Measurements from ENCODE around the gene FAM53B.

DNA sequence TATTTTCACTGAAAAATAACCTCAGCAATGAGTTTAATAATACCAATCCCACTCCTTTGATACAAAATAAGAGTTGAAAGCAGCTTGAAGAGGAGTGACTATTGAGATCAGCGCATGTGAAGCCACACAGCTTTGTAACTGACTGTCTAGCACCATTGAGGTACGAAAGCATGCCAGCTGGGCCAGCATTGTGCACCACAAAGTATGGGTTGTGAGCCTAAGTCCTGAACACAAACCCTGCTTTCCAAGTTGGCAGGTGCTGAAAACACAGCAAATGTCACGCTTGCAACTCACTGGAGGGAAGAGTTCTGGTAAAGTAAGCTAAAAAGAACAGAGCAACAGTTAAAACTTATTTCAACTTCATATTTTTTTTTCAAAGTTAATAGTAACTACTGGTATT lies 4.0 kb upstream of the FAM53B start:
- TF ChIP-seq, protein P1, sequence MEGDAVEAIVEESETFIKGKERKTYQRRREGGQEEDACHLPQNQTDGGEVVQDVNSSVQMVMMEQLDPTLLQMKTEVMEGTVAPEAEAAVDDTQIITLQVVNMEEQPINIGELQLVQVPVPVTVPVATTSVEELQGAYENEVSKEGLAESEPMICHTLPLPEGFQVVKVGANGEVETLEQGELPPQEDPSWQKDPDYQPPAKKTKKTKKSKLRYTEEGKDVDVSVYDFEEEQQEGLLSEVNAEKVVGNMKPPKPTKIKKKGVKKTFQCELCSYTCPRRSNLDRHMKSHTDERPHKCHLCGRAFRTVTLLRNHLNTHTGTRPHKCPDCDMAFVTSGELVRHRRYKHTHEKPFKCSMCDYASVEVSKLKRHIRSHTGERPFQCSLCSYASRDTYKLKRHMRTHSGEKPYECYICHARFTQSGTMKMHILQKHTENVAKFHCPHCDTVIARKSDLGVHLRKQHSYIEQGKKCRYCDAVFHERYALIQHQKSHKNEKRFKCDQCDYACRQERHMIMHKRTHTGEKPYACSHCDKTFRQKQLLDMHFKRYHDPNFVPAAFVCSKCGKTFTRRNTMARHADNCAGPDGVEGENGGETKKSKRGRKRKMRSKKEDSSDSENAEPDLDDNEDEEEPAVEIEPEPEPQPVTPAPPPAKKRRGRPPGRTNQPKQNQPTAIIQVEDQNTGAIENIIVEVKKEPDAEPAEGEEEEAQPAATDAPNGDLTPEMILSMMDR (conservative IDR thresholded peaks at IDR 0.05; ENCODE audit: low read length), result no peak
- TF ChIP-seq EZH2phosphoT487 (IDR thresholded peaks at IDR 0.05; ENCODE audit: borderline replicate concordance, low read depth, low read length), result no peak
